ENCODE measurements around the gene CELSR3.

CELSR3 gene

DNA sequence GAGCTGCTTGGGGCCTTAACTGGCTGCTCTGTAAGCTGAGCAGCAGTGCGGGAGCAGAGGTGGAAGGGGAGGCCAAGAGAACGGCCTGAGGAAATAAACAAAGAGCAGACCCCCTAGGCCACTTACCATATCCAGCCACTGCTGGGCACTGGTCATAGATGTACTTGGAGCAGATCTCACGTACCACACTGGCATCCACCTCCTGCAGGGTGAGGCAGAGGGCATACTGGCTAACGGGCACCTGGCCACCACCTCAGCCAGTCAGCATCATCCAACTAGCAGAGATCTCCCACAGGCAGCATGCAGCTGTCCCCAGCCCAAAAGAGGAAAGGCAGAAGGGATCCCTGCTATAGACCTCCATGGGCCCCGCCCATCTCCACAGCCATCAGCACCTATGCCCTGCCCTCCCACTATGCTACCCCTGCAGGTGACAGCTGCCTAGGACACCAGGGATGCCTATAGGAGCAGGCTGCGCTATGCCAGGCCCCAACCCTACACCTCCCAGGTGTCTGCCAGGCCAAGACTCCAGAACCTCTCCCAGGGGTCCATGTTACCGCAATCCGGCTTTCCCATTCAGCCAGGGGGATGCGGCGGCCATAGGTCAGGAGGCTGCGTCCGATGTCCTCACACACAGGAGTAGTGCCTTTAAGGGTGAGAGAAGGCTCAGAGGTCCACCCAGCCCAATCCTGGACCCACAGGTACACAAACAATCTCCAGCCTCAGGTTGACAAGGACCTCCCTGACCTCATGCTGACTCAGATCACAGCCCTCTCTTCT is 63.0 kb downstream of the CELSR3 start:
- no peak for DNase-seq (ENCODE audit: low spot score)

GRCh38 chr3:48599077-48599501 is 63.6 kb downstream of the CELSR3 start:
- no peak for DNase-seq (ENCODE audit: low spot score)

GRCh38 chr3:48598323-48599076 is 64.2 kb downstream of the CELSR3 start:
- no peak for DNase-seq (ENCODE audit: low spot score)

DNA sequence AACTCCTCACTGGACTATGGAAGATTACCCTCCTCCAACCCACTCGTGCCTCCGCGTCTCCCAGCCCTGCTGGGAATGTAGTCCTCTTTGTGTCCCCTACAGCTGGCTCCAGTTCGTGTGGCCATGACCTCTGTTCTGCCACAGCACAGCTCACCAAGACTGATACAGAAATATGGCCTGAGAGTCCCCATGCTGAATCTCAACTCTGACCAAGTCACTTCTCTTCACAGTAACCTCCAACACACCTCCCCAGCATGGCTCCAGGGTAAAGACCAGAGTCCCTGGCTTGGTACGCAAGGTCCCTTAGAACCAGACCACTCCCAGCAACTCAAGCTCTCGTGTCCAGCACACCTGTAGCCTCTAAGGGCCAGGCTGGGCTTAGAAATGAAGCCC is 65.3 kb downstream of the CELSR3 start:
- DNase-seq (ENCODE audit: low spot score), result no peak

DNA sequence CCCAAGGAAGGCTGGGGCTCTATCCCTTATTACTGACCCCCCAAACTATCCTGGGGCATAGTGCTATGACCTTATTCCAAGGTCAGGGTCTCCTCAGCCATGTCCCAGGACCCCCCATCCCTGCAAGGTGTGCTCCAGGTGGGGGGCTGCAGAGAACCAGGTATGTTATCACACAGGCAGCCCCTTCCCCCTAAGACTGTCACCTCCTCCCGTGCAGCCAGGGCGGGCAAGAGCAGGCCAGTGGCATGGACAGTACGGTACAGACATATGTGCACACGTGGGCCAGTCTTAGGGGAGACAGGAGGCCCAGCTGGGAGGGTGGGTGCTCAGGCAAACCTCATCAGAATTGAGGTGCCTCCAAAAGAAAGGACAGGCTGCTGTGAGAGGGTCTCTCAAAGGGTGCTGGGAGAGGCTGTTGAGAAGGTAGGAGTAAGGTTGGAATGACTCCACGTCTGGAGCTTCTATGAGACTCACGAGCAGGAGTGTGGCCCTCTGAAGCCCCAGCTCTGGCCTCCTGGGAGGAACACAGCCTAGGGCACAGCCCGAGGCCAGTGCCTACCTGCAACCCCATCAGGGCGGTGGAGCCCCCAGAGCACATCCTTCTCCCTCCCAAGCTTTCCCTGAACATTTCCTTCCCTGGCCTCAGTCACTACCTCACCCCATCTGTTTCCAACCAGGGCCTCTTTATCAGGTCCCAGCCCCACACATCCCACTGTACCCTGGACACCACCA is 65.8 kb downstream of the CELSR3 start:
- DNase-seq (ENCODE audit: low spot score), result no peak

GRCh38 chr3:48596157-48596556 is 66.5 kb downstream of the CELSR3 start:
- DNase-seq (ENCODE audit: low spot score), result no peak

GRCh38 chr3:48595526-48596121 is 67.1 kb downstream of the CELSR3 start:
- DNase-seq (ENCODE audit: low spot score), result no peak

- DNase-seq (ENCODE audit: low spot score), result no peak
Measured at GRCh38 chr3:48595075-48595525, 67.6 kb downstream of the CELSR3 start, which contains the start of gene COL7A1. COL7A1 (minus strand) TSS chr3:48595329; CDS start chr3:48595159, 170 bp downstream.

- DNase-seq (ENCODE audit: low spot score), result no peak
Measured at GRCh38 chr3:48594417-48595049, 68.2 kb downstream of the CELSR3 start.

DNA sequence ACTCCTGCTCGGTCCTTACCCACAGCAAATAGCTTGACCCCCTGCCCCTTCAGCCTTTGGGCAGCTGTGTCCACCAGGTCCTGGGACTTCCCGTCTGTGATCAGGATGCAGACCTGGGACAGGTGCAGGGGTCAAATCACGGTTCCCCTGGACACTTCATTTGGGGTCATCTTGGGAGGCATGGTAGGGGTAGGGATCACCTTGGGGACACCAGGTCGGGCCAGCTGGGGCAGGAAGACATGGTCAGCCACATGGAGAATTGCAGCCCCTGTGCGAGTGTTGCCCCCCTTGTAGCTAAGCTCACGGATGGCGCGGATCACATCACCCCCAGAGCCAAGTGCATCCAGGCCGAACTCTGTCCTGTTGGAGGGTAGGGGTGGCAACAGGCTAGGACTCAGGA is 69.3 kb downstream of the CELSR3 start:
- no peak for DNase-seq (ENCODE audit: low spot score)

- no peak for DNase-seq (ENCODE audit: low spot score)
Measured at GRCh38 chr3:48592519-48593087, 70.1 kb downstream of the CELSR3 start.

DNA sequence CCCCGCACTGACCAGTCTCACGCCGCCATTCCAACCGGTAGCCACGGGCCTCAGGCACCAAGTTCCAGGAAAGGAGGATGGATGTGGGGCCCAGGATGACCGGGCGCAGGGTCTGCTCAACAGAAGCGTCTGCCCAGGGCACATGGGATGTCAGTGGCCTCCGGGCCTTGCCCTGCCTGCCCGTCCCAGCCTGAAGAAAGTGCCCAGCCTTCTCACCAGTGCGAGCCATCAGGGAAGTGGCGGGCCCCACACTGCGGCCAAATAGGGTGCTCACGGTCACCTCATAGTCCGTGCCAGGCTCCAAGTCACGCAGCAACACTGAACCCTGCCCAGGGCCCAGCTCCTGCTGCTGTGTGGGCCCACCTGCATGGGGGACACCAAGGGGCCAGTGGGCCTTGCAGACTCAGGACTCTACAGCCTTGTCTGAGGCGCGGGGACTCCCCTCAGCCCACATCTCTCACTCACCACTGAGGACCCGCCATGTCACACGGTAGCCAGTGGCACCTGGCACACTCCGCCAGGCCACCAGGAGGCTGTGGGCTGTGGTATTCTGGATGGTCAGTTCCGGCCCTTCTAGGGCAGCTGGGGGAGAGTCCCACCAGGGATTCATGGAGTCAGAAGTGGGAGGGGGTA is 70.7 kb downstream of the CELSR3 start:
- no peak for DNase-seq (ENCODE audit: low spot score)

DNA sequence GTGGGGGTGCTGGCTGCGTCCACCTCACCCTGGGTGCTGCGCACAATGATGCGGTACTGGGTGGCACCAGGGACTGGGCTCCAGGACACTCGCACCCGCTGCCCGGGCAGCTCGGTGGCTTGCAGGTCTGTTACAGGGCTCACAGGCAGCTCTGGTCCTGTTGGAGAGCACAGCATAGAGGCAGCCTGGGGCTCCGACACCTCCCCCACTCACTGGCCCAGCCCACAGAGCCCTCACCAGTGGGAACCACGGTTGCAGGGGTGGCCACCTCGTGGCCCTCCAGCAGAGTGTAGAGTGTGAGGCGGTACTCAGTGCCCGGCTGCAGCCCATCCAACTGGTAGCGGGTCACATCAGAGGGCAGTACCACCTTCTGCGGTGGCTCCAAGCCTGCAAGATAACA is 71.2 kb downstream of the CELSR3 start:
- DNase-seq (ENCODE audit: low spot score), result no peak

DNA sequence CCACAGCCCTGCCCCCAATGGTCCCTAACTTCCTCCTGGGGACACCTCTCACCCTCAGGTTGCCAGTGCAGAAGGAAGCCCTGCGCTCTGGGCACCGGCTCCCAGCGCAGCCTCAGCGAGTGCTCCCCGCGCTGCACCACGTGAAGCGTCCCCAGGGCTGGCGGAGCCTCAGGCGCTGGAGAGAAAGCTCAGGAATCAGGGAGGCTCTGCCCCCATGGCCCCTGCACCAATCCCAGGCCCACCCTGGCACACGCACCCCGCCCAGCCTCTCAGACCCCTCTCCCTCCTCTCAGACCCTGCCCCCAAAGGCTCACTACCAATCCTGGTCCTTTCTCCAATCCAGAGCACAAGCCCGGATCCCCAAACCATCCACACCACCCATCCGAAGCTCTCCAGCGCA is 74.5 kb downstream of the CELSR3 start:
- no peak for DNase-seq (ENCODE audit: low spot score)

DNA sequence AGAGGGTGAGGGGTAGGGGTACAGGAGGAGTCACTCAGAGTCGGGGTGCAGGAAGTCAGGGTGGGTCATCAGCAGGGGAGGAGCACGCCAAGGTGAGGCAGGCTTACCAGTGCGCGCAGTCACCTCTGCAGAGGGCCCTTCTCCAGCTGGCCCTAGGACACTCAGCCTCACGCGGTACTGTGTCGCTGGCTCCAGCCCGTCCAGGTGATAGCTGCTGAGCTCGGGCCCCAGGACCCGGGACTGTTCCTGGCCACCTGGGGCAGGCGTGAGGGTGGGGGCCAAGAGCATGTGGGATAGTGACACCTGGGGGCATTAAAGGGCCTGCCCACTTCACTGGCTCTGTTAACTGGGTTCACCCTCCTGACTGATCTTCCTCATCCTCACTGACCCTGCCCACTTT is 75.0 kb downstream of the CELSR3 start:
- DNase-seq (ENCODE audit: low spot score), result no peak

Data from CD4-positive, alpha-beta T cell treated with Interleukin-2 at 100 ng/mL for 4 hours (primary cell).